HL-60/S4 (cell line): ENCODE data around the gene TBX10.
"Not testable (repeated sequence)": the region's sequence is repeated elsewhere in the genome, so short reads cannot be mapped to it uniquely, and the experiment has no call there.

Experiments
- in situ Hi-C: fragments of 300-500 bp; cut with MboI; formaldehyde crosslinking; loops from 2 replicates; pipeline ENCODE4 v1.14.3; 2022; ENCODE audit warnings: low sequenced_read_pairs

Gene TBX10

GRCh38 chr11:67632175-67632981 lies 7.2 kb downstream of the TBX10 start:
- in situ Hi-C loops: no loop called here

- in situ Hi-C loops: no loop called here
These were observed 7.7 kb downstream of the TBX10 start for GRCh38 chr11:67631853-67632174.

GRCh38 chr11:67631411-67631810 lies 8.2 kb downstream of the TBX10 start:
- in situ Hi-C loops: no loop called here

GRCh38 chr11:67630943-67631331 lies 8.6 kb downstream of the TBX10 start:
- in situ Hi-C loops: no loop called here

GRCh38 chr11:67630228-67630942 lies 9.2 kb downstream of the TBX10 start:
- in situ Hi-C loops: no loop called here

GRCh38 chr11:67629386-67630227 lies 10.0 kb downstream of the TBX10 start, which contains the start of gene NUDT8:
Gene NUDT8 (minus strand): TSS chr11:67629937. CDS start chr11:67629911, 26 bp downstream.
- in situ Hi-C loops: no loop called here

- in situ Hi-C loops: no loop called here
These were observed 10.7 kb downstream of the TBX10 start for GRCh38 chr11:67628710-67629385.

GRCh38 chr11:67627812-67628624 lies 11.5 kb downstream of the TBX10 start:
- in situ Hi-C loops: no loop called here

- in situ Hi-C loops: no loop called here
These were observed 12.1 kb downstream of the TBX10 start for GRCh38 chr11:67627441-67627811.

- in situ Hi-C loops: no loop called here
These were observed 12.6 kb downstream of the TBX10 start for GRCh38 chr11:67626970-67627369.

GRCh38 chr11:67626131-67626833 lies 13.3 kb downstream of the TBX10 start:
- in situ Hi-C loops: not testable (repeated sequence)

GRCh38 chr11:67623795-67624194 lies 15.8 kb downstream of the TBX10 start:
- in situ Hi-C loops: not testable (repeated sequence)

- in situ Hi-C loops: not testable (repeated sequence)
These were observed 16.7 kb downstream of the TBX10 start for GRCh38 chr11:67622905-67623304.

- in situ Hi-C loops: not testable (repeated sequence)
These were observed 17.6 kb downstream of the TBX10 start for GRCh38 chr11:67621928-67622327.

GRCh38 chr11:67620621-67621020 lies 18.9 kb downstream of the TBX10 start:
- in situ Hi-C loops: not testable (repeated sequence)

- in situ Hi-C loops: not testable (repeated sequence)
These were observed 19.6 kb downstream of the TBX10 start for GRCh38 chr11:67619683-67620618.

GRCh38 chr11:67618901-67619659 lies 20.5 kb downstream of the TBX10 start:
- in situ Hi-C loops: not testable (repeated sequence)
